GM18499 (cell line): ENCODE measurements around the gene INPP5F.
A peak's percentile ranks its signal among the peaks of the same experiment; 100 is the strongest.
"Not testable (repeated sequence)": the region's sequence is repeated elsewhere in the genome, so short reads cannot be mapped to it uniquely, and the experiment has no call there.

Experiments
- ATAC-seq: cut with Tn5 transposase; IDR thresholded peaks from one replicate; pipeline ENCODE4 v1.9.1; 2021; ENCODE audit warnings: moderate number of reproducible peaks; ENCODE audit not compliant: insufficient read depth, unreplicated experiment

Gene INPP5F

GRCh38 chr10:119852822-119853221 is 127.0 kb downstream of the INPP5F start:
- no peak for ATAC-seq

- no peak for ATAC-seq
These were observed 127.7 kb downstream of the INPP5F start for GRCh38 chr10:119853574-119853973.

DNA sequence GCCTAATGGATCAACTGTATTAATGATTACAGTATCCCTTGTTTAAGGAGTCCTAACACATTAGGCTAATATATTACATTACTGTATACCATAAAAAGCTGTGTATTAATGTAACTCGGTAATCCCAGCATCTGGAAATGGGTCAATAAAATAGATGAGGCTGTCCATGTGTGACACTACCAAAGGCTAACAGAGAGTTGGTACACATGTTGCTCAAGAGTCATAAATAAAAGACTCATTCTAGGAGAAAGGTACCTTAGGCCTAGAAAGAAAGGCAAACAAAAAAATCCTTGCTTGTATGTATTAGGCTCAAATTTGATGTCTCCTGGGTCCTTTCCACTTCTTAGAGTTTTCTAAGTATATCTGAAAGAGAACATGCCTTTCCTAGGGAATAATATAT is 132.2 kb downstream of the INPP5F start:
- ATAC-seq = no peak

DNA sequence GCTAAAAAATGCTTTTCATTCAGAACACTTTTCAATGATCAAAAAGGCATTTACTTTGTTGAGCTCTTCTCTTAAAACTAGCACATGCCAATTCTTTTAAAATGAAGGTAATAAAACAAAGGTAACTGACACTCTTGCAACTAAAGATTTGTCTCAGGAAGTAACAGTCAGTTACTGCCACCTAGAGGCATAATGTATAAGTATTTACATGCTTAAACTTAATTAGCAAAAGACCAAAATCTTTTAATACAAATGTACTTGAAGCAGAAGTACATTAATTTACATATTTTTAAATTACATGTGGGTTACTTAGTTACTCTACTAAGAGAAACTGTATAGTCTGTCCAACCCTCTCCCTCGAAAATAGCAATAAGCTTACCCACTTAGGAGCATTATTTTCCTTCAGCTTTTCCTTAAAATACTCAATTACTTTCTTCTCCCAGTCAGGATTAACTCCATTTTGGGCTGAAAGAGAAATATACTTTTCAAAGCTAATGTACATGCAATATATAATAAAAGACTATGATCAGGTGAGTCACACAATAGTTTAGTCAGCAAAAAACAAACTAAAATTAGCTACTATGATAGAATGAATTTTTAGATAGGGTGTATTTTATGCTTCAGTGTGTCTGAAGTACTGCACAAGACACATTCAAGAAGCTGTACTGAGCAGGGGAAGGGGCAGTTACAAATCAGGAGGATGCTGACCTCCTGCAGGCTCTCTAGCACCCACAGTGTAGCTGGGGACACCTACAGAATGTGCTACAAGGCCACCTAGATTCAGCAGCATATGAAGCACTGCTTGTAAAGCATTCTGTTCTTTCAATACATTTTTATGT is 133.8 kb downstream of the INPP5F start:
- no peak for ATAC-seq

DNA sequence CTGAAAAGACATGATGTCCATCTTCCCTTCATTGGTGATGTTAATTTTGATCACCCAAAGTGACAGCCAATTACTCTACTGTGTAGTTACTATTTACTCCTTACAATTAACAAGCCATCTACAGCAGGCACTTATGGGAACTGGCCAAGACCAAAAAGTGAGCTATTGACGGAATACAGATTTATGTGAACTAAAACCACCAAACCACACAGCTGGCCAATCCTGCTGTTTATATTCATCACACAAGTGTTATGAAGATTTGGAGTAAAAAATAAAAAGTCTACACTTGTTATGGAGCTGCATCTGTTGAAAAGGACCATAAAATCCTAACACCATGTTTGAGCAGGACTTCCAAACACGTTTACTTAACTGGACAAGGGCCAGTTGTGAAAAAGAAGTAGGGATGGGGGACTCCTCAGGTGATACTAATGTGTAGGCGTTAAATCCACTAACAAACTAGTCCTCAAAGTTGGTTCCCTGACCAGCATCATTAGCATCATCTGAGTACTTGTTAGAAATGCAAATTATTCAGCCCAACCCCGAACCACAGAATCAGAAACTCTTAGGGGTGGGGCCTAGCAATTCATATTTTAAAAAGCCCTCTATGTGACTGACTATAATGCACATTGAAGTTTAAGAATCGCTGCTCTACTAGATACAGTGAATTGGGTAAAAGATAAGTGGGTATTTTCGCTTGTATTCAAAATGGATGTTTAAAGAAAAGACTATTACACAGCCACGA is 135.2 kb downstream of the INPP5F start:
- no peak for ATAC-seq

DNA sequence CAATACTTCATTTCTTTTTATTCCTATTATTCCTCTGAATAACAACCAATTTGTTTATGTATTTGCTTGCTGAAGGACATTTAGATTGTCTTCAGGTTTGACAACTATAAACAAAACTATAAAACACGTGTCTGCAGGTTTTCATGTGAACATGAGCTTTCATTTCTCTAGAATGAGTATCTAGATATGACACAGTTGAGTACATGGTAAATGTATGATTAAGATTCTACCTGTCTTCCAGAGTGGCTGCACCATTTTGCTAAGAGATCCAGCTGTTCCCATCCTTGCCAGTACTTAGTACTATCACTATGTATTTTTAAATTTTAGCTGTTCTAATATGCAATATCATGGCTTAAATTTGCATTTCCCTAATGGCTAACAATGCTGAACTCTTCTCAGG is 136.7 kb downstream of the INPP5F start:
- no peak for ATAC-seq

GRCh38 chr10:119863951-119864565 is 138.2 kb downstream of the INPP5F start:
- ATAC-seq = no peak

GRCh38 chr10:119865699-119866240 is 139.9 kb downstream of the INPP5F start:
- ATAC-seq = no peak

DNA sequence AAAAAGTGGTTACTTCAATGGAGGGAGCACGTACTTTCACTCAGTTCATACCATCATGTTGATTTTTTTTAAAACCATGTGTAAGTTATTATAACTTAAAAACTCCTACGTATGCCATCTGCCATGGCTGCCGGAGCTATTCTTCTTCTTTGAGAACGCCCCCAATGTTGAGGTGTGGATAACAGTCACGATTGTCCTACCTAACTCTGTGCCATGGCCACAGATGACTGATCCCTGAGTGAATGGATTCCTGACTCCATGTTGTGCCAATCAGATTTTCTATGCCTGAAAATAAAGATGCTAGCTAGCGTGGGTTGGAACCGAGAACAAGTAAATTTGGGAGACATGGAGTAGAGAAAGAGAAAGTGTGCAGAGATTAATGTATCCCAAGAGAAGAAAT is 141.5 kb downstream of the INPP5F start:
- ATAC-seq = no peak

GRCh38 chr10:119869398-119869797 is 143.5 kb downstream of the INPP5F start:
- not testable (repeated sequence) for ATAC-seq

DNA sequence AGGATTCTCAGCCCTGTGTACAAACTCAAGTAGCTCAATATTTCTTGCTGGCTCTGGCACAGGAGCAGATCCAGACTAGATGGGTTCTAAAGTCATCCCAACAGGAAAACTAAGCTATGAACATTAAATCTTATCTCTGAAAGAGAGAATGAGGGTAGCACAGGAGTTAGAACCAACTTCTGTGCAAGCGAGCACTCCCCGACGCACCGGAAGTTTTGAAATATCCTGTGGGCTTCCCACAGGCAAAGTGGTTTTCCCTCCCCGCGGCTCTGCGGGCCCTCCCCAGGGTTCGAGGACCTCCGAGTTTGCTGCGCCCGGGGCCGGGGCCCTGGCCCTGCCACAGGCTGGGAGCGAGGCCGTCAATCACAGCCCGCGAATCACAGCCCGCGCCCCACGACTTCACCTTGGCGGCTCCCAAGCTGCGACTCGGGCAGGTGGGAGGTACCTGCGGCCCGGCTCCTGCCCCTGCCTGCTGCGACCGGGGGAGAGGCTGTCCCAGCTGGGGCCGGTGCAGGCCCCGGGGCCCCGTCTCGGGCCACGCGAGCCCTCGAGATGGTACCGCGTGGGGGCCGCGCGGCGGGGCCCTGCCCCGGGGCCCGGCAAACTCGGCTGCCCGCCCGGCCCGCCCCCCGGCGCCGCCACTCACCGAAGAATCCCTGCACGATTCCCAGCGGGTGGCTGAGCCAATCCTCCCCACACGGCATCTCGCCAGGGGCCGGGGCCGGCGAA is 146.2 kb downstream of the INPP5F start:
- no peak for ATAC-seq

DNA sequence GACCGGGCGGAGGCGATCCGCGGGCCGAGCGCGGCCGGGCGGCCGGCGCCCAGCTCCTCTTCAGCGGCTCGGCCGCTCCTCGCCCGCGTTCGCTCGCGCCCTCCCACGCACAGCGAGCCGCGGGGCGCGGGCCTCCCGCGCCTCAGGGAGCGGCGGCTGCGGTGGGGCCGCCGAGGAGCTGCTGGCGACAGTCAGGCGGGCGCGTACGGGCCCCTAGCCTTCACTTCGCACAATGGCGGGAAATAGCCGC is 146.7 kb downstream of the INPP5F start, which contains the start of gene MCMBP:
TSS of gene MCMBP (minus strand) at position 234 of the 250 bp plus-strand sequence. CDS start 259 bp downstream, outside the sequence.
- no peak for ATAC-seq

DNA sequence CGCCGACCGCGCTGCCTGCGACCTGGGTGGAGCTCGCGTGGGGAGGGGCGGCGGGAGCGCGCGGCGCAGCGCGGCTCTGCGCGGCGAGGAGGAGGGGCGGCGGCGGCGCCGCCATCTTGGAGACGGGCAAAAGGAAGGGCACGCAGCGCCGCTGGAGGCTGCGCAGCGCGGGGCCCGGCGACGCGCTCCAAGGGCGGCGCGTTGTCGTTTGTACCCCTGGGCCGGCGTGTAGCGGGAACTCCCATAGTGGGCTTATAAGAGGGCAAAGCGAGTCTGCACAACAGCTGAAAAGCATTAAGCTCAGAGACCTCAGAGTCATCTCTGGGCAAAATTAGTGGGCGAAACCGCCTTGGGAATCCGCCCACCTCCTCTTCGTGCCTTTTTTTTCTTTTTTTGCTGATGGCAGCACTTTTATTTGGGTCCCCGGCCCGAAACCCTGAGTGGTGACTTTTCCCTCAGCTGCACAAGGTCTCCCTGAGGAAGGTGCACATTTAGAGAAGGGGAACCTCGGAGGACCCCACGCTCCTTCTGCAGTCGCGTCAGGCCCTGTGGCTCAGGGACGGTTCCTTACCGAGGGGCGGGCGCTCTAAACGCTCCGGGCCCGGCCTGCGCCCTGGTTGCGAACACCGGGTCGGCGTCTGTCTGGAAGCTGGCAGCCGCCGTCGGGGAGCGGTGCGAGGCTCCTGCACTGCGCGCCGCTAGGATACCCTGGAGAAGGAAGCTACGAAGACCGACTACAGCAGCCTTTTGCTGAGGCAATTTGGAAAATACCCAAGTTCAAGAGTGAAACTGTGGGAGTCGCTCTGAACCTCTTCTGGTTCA is 147.2 kb downstream of the INPP5F start:
- peak; percentile 70 for ATAC-seq

GRCh38 chr10:119878524-119878923 is 152.7 kb downstream of the INPP5F start:
- no peak for ATAC-seq
